ENCODE results near the gene FAM237B.
A peak's percentile ranks its signal among the peaks of the same experiment; 100 is the strongest.
"Not testable (repeated sequence)": the region's sequence is repeated elsewhere in the genome, so short reads cannot be mapped to it uniquely, and the experiment has no call there.

FAM237B gene

DNA sequence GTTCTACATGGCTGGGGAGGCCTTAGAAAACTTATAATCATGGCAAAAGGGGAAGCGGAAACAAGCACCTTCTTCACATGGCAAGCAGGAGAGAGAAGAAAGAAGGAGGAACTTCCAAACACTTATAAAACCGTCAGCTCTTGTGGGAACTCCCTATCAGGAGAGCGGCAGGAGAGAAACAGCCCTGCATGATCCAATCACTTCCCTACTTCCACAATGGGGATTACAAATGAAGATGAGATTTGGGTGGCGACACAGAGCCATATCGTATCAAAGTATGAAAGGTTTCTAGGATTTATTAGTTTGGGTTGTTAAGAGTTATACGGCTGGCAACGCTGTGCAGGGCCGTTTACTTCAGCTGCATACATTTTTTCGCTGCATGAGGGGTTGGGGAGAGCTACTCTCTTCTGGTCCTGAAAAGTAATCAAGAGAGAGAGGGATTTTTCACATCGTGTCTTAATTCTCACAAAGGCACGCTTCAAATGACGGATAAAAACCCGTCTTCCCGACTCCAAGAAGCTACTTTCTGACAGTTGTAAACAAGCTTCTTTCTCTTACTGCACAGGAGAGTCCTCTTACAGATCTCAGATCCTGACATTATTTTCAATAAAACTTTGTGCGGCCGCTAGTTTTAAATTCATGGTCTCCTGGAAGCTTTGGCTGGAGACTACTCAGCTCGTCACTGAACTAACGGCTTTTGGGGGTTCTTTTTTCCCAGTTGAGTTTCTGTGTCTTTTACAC is 24.7 kb upstream of the FAM237B start:
- Histone ChIP-seq H3K27ac (peak overlapping the region; percentile 73), H3K36me3 (replicated peaks) (no peaks in the 10 kb centered on the region), H3K27me3 (replicated peaks) (no peaks in the 10 kb centered on the region), H3K4me3 (ENCODE audit: low read depth, low read length) (peak overlapping the region; percentile 94)
- in situ Hi-C loops (cut with HindIII; ENCODE audit: low pct_ligation_motif_present, low sequenced_read_pairs): no loop called here
- no peak for TF ChIP-seq CTCF (IDR thresholded peaks at IDR 0.05; ENCODE audit: low read depth, low read length, missing control alignments)
- DNase-seq: peak; percentile 7

DNA sequence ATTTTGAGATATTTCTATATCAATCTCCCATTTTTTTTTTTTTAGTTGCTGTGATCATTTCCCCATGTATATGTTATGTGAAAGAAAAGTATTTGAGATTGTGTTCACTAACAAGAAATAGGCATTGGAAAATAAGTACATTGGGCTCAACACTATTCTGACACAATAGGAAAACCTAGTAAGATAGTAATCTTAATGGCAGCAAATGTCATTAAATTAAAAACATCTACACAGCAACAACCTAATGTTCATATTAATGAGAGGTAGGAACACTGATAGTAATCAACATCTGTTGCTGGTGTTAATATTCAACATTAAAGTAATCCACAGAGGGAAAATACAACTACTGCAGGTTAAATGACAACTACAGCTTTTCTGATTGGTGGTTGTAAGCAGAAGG is 23.9 kb upstream of the FAM237B start:
- H3K27me3 ChIP-seq (replicated peaks): no peaks in the 10 kb centered on the region
- no peaks in the 10 kb centered on the region for H3K36me3 ChIP-seq (replicated peaks)
- DNase-seq: no peak
- in situ Hi-C loops (cut with HindIII; ENCODE audit: low pct_ligation_motif_present, low sequenced_read_pairs): no loop called here
- H3K4me3 ChIP-seq (ENCODE audit: low read depth, low read length): no peak overlapping the region
- TF ChIP-seq CTCF (IDR thresholded peaks at IDR 0.05; ENCODE audit: low read depth, low read length, missing control alignments): no peak
- H3K27ac ChIP-seq: no peak overlapping the region

GRCh38 chr7:90337106-90337505 is 16.0 kb upstream of the FAM237B start:
- H3K36me3 ChIP-seq (replicated peaks): no peaks in the 10 kb centered on the region
- no peak overlapping the region for H3K27ac ChIP-seq
- DNase-seq: peak; percentile 28
- H3K27me3 ChIP-seq (replicated peaks): no peaks in the 10 kb centered on the region
- no peak overlapping the region for H3K4me3 ChIP-seq (ENCODE audit: low read depth, low read length)
- TF ChIP-seq CTCF (IDR thresholded peaks at IDR 0.05; ENCODE audit: low read depth, low read length, missing control alignments): no peak
- in situ Hi-C loops (cut with HindIII; ENCODE audit: low pct_ligation_motif_present, low sequenced_read_pairs): no loop called here

DNA sequence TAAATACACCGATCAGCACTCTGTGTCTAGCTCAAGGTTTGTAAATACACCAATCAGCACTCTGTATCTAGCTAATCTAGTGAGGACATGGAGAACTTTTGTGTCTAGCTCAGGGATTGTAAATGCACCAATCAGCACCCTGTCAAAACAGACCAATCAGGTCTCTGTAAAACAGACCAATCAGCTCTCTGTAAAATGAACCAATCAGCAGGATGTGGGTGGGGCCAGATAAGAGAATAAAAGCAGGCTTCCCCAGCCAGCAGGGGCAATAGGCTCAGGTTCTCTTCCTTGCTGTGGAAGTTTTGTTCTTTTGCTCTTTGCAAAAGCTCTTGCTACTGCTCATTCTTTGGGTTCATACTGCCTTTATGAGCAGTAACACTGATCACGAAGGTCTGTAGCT is 13.8 kb upstream of the FAM237B start:
- H3K27me3 ChIP-seq (replicated peaks); DNase-seq; H3K27ac ChIP-seq; in situ Hi-C loops (cut with HindIII; ENCODE audit: low pct_ligation_motif_present, low sequenced_read_pairs); H3K36me3 ChIP-seq (replicated peaks); H3K4me3 ChIP-seq (ENCODE audit: low read depth, low read length): not testable (repeated sequence)

DNA sequence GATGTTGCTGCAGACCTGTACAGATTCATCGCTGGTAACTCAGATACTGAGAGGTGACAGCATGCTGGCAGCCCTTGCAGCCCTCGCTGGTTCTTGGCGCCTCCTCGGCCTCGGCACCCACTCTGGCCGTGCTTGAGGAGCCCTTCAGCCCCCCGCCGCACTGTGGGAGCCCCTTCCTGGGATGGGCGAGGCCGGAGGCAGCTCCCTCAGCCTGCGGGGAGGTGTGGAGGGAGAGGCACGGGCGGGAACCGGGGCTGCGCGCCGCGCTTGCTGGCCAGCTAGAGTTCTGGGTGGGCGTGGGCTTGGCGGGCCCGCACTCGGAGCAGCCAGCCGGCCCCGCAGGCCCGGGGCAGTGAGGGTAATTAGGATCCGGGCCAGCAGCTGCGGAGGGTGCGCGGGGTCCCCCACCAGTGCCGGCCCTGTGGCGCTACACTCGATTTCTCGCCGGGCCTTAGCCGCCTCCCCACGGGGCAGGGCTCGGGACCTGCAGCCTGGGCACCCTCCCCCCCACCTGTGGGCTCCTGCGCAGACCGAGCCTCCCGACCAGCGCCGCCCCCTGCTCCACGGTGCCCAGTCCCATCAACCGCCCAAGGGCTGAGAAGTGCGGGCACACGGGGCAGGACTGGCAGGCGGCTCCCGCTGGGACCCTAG is 13.2 kb upstream of the FAM237B start:
- no peak overlapping the region for H3K27ac ChIP-seq
- no peak for DNase-seq
- TF ChIP-seq CTCF (IDR thresholded peaks at IDR 0.05; ENCODE audit: low read depth, low read length, missing control alignments): no peak
- H3K4me3 ChIP-seq (ENCODE audit: low read depth, low read length): no peak overlapping the region
- in situ Hi-C loops (cut with HindIII; ENCODE audit: low pct_ligation_motif_present, low sequenced_read_pairs): no loop called here
- no peaks in the 10 kb centered on the region for H3K36me3 ChIP-seq (replicated peaks)
- H3K27me3 ChIP-seq (replicated peaks): no peaks in the 10 kb centered on the region

GRCh38 chr7:90326500-90326899 is 5.4 kb upstream of the FAM237B start:
- Histone ChIP-seq H3K36me3 (replicated peaks) (no peaks in the 10 kb centered on the region), H3K27ac (no peak overlapping the region), H3K4me3 (ENCODE audit: low read depth, low read length) (no peak overlapping the region), H3K27me3 (replicated peaks) (peaks cover 7% of the 10 kb centered on the region)
- in situ Hi-C loops (cut with HindIII; ENCODE audit: low pct_ligation_motif_present, low sequenced_read_pairs): no loop called here
- no peak for DNase-seq
- TF ChIP-seq CTCF (IDR thresholded peaks at IDR 0.05; ENCODE audit: low read depth, low read length, missing control alignments): no peak

Measured in brain microvascular endothelial cell (primary cell).